ENCODE measurements around the gene GP1BA. TPM values are rescaled to one million over a fixed set of nuclear protein-coding genes. Genes with fewer than 3 reads are reported as not detected.

The GP1BA gene
- total RNA-seq, 2 donors from 2014 or later: not detected

DNA sequence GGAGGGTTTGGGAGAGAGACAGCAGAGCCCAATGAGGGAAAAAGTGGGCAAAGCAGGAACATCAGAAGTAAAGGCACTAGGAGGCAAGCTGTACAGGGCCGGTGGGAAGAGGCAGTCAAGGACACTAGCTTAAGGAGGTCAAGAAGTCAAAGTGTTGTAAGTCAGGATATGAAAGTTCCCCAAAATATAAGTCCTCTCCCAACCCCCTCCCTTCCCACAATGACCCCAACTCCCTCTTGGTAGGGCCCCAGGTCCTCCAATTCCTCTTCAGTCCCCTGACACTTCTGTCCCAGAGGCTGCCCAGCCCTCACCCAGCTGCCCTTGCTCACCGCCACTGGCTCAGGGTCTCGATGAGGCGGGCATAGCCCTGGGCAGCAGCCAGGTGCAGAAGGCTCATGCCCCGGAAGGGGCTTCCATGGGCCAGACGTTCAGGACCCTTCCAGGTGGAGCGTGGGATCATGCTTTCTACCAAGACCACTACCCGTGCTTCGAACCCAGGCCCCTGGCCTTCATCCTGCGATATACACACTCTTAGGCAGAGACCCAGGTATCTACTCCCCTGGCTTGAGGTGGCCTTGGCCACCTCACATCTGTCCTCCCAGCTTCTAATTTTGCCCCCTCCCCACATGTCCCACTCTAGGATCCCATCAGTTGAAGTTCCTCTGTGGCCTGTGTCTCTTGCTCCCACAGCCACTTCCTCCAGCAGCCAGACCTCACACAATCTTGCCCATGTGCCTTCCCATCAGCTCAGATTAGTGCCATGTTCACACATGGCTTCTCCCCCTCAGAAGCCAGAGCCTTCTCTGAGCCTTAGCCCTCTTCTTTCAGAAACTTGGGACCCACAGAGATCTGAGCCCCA is 41.4 kb downstream of the GP1BA start:
- WGBS: 92% methylated on average over 10 of the region's 10 CpGs
- Histone ChIP-seq H3K4me3 (no peak overlapping the region), H3K27ac (no peak overlapping the region), H3K36me3 (peaks cover 8 to 12% of the 10 kb centered on the region in 2 donors), H3K4me1 (replicated peaks) (peaks cover 8% of the 10 kb centered on the region), H3K9me3 (no peaks in the 10 kb centered on the region), H3K27me3 (replicated peaks; ENCODE audit: insufficient read depth) (no peaks in the 10 kb centered on the region)
- intact Hi-C loops (cut with DNase I): no loop called here
- TF ChIP-seq POLR2AphosphoS5 (IDR thresholded peaks at IDR 0.05) (no peak), POLR2A (IDR thresholded peaks at IDR 0.05) (no peak)
- TF ChIP-seq, protein P1, sequence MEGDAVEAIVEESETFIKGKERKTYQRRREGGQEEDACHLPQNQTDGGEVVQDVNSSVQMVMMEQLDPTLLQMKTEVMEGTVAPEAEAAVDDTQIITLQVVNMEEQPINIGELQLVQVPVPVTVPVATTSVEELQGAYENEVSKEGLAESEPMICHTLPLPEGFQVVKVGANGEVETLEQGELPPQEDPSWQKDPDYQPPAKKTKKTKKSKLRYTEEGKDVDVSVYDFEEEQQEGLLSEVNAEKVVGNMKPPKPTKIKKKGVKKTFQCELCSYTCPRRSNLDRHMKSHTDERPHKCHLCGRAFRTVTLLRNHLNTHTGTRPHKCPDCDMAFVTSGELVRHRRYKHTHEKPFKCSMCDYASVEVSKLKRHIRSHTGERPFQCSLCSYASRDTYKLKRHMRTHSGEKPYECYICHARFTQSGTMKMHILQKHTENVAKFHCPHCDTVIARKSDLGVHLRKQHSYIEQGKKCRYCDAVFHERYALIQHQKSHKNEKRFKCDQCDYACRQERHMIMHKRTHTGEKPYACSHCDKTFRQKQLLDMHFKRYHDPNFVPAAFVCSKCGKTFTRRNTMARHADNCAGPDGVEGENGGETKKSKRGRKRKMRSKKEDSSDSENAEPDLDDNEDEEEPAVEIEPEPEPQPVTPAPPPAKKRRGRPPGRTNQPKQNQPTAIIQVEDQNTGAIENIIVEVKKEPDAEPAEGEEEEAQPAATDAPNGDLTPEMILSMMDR (IDR thresholded peaks at IDR 0.05): no peak
- DNase-seq (ENCODE audit: low spot score): no peak

DNA sequence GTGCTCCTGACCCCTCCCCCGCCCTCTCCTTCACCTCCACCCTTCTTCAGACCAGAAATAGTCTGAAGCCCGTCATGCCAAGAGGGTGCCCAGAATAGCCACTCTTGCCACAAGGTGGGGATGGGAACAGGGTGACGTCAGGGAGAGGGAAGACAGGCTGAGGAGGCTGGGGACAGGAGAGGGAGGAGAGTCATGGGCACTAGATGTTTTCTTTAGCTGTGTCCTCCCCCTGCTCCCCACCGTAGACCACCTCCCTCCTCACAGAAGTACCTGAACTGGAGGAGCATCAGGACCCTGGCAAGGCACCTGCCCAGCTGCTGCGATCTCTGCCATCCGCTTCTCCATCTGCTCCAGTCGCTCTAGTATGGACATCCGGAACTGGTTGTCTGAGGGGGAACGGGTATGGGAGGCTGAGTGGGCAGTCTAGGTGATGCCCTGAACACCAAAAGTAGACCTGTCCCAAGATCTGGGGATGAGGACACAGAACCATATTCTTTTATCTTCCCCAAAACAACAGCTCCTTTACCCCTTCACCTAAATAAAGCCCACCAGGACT is 42.1 kb downstream of the GP1BA start:
- DNase-seq (ENCODE audit: low spot score): no peak
- H3K9me3 ChIP-seq: no peaks in the 10 kb centered on the region
- intact Hi-C loops (cut with DNase I): no loop called here
- no peak overlapping the region for H3K4me3 ChIP-seq
- no peak overlapping the region for H3K27ac ChIP-seq
- H3K4me1 ChIP-seq (replicated peaks): peaks cover 1% of the 10 kb centered on the region
- TF ChIP-seq, protein P1 (IDR thresholded peaks at IDR 0.05): no peak
- no peak for TF ChIP-seq POLR2AphosphoS5 (IDR thresholded peaks at IDR 0.05)
- TF ChIP-seq POLR2A (IDR thresholded peaks at IDR 0.05): no peak
- WGBS: 80% methylated on average over 9 of the region's 9 CpGs
- no peaks in the 10 kb centered on the region for H3K27me3 ChIP-seq (replicated peaks; ENCODE audit: insufficient read depth)
- H3K36me3 ChIP-seq: peaks cover 8 to 12% of the 10 kb centered on the region in 2 donors

DNA sequence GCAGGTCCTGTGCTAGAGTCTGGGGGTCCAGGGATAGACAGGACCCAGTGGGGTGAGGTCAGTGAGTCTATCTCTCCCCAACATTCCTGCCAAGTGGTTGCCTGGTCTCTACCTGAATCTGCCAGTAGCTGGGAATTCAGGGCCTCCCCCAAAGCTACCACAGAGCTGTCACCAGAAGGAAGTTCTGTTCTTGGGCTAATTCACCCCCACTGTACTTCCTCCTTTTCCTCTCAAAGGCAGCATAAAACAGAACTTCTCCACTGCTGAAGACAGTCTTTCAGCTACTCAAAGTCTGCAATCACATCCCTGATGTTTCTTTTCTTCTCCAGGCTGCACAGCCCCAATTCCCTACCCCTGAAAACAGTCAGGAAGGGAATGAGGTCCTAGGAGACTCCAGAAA is 46.6 kb downstream of the GP1BA start:
- intact Hi-C loops (cut with DNase I): no loop called here

DNA sequence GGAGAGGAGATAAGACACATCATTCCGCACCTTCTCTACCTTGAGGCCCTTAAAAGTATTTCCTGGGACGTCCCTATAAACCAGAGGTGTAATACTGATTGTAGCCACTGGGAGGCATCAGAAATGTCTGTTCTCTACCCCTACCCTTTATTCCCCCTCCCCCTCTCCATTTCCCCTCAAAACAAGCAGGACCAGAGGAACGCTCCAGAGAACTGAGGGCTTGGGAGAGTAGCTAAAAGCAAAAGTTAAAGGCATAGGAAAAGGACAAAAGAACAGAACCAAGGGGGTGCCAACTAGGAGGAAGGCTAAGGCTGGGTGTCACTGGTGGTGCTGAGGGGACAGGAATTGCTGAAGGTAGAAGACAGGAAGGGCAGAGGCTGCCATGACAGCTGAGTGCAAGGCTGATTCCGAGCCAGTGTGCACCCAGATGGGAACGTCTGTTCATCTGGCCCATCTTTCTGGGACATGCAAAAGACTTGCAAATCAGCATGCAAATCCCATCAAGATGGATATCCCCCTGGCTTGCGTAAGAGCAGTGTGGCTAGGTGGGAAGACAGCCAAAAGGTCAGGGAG is 48.7 kb downstream of the GP1BA start:
- WGBS: 29% methylated on average over 6 of the region's 6 CpGs
- H3K27me3 ChIP-seq (replicated peaks; ENCODE audit: insufficient read depth): no peaks in the 10 kb centered on the region
- H3K4me3 ChIP-seq: no peak overlapping the region
- intact Hi-C loops (cut with DNase I): loop anchor here (1.0 kb wide), 1 partner anchor 83 kb away; no protein-coding TSS in a partner anchor
- no peak overlapping the region for H3K27ac ChIP-seq
- peak; percentile 42 for DNase-seq (ENCODE audit: low spot score)
- TF ChIP-seq, protein P1 (IDR thresholded peaks at IDR 0.05): peak; percentile 62 to 73 (median 70)
- TF ChIP-seq POLR2A (IDR thresholded peaks at IDR 0.05): no peak
- peak; percentile 31 for TF ChIP-seq POLR2AphosphoS5 (IDR thresholded peaks at IDR 0.05)
- peaks cover 0 to 8% of the 10 kb centered on the region in 2 donors for H3K36me3 ChIP-seq
- H3K4me1 ChIP-seq (replicated peaks): peaks cover under 1% of the 10 kb centered on the region
- H3K9me3 ChIP-seq: no peaks in the 10 kb centered on the region

More for the DNA sequence above, 46.6 kb downstream of the GP1BA start:
- no peak overlapping the region for H3K27ac ChIP-seq
- DNase-seq (ENCODE audit: low spot score): no peak
- H3K36me3 ChIP-seq: peaks cover 0 to 8% of the 10 kb centered on the region in 2 donors
- H3K27me3 ChIP-seq (replicated peaks; ENCODE audit: insufficient read depth): no peaks in the 10 kb centered on the region
- no peaks in the 10 kb centered on the region for H3K9me3 ChIP-seq
- H3K4me3 ChIP-seq: no peak overlapping the region
- H3K4me1 ChIP-seq (replicated peaks): no peaks in the 10 kb centered on the region
- TF ChIP-seq POLR2AphosphoS5 (IDR thresholded peaks at IDR 0.05): no peak
- no peak for TF ChIP-seq POLR2A (IDR thresholded peaks at IDR 0.05)
- TF ChIP-seq, protein P1 (IDR thresholded peaks at IDR 0.05): no peak

Measured in prostate gland (tissue), 2 donors.